ENCODE measurements around the gene PIM2.

The PIM2 gene

GRCh38 chrX:48904180-48904579, 14.6 kb downstream of the PIM2 start:
- Histone ChIP-seq H3K9ac (ENCODE audit: low read depth, low read length) (no peak overlapping the region), H3K36me3 (ENCODE audit: insufficient read depth, low read length) (peaks cover 16% of the 10 kb centered on the region), H3K9me3 (ENCODE audit: control insufficient read depth, insufficient read depth, low read length) (no peaks in the 10 kb centered on the region), H3K4me1 (ENCODE audit: insufficient read depth, low read length) (no peaks in the 10 kb centered on the region)

DNA sequence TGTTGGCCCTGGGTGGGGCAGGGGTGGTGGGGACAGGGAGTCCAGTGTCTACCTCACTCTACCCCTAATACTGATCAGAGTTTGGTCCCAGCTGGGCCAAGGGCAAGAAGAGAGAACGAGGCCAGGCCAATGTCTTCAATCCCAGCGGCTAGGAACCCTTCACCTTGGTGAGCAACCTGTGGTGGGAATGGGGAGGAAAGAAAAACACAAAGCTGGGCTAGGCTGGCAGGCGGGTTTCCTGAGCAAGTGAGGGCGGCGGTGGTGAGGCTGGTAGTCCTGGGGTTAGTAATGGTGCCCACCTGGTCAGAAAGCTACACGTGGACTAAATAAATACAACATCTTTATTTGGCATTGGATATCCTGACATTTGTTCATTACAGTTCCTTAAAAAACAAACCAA, 15.5 kb downstream of the PIM2 start:
- no peaks in the 10 kb centered on the region for H3K4me1 ChIP-seq (ENCODE audit: insufficient read depth, low read length)
- no peaks in the 10 kb centered on the region for H3K9me3 ChIP-seq (ENCODE audit: control insufficient read depth, insufficient read depth, low read length)
- H3K9ac ChIP-seq (ENCODE audit: low read depth, low read length) = no peak overlapping the region
- peaks cover 16% of the 10 kb centered on the region for H3K36me3 ChIP-seq (ENCODE audit: insufficient read depth, low read length)

GRCh38 chrX:48902776-48903175, 16.0 kb downstream of the PIM2 start:
- Histone ChIP-seq H3K4me1 (ENCODE audit: insufficient read depth, low read length) (no peaks in the 10 kb centered on the region), H3K9ac (ENCODE audit: low read depth, low read length) (no peak overlapping the region), H3K9me3 (ENCODE audit: control insufficient read depth, insufficient read depth, low read length) (no peaks in the 10 kb centered on the region), H3K36me3 (ENCODE audit: insufficient read depth, low read length) (peaks cover 16% of the 10 kb centered on the region)

DNA sequence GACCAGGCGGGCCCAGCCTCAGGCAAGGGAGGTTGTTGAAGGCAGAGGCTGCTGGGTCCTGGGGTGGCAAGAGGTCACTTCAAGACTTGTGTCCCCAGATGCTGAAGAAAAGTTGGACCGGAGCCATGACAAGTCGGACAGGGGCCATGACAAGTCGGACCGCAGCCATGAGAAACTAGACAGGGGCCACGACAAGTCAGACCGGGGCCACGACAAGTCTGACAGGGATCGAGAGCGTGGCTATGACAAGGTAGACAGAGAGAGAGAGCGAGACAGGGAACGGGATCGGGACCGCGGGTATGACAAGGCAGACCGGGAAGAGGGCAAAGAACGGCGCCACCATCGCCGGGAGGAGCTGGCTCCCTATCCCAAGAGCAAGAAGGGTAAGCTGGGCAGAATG, 16.7 kb downstream of the PIM2 start:
- Histone ChIP-seq H3K9me3 (ENCODE audit: control insufficient read depth, insufficient read depth, low read length) (no peaks in the 10 kb centered on the region), H3K9ac (ENCODE audit: low read depth, low read length) (no peak overlapping the region), H3K36me3 (ENCODE audit: insufficient read depth, low read length) (peaks cover 16% of the 10 kb centered on the region), H3K4me1 (ENCODE audit: insufficient read depth, low read length) (no peaks in the 10 kb centered on the region)

DNA sequence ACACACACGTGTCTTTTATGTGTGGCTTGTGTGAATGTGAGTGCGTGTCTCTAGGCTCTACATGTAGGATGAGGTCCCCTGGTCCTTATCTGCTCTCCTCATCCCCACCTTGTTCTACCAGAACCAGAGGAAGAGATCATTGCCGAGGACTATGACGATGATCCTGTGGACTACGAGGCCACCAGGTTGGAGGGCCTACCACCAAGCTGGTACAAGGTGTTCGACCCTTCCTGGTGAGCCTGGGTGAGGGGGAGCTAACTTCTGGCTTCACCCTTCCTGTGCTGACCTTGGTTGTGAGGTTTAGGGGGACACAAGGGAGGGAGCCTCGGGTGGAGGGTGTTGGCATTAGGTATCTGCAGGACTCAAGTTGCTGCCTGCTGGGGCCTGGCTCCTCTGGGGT, 17.8 kb downstream of the PIM2 start:
- H3K9ac ChIP-seq (ENCODE audit: low read depth, low read length) = no peak overlapping the region
- H3K36me3 ChIP-seq (ENCODE audit: insufficient read depth, low read length) = peaks cover 16% of the 10 kb centered on the region
- no peaks in the 10 kb centered on the region for H3K4me1 ChIP-seq (ENCODE audit: insufficient read depth, low read length)
- H3K9me3 ChIP-seq (ENCODE audit: control insufficient read depth, insufficient read depth, low read length) = no peaks in the 10 kb centered on the region

DNA sequence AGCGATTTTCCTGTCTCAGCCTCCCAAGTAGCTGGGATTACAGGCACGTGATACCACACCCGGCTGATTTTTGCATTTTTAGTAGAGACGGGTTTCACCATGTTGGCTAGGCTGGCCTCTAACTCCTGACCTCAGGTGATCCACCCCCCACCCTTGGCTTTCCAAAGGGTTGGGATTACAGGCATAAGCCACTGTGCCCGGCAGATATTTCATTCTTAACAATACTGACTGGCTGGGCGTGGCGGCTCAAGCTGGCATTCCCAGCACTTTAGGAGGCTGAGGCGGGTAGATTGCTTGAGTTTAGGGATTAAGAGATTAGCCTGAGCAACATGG, 19.8 kb downstream of the PIM2 start:
- Histone ChIP-seq H3K36me3 (ENCODE audit: insufficient read depth, low read length) (peaks cover 15% of the 10 kb centered on the region), H3K9me3 (ENCODE audit: control insufficient read depth, insufficient read depth, low read length) (no peaks in the 10 kb centered on the region), H3K4me1 (ENCODE audit: insufficient read depth, low read length) (no peaks in the 10 kb centered on the region), H3K9ac (ENCODE audit: low read depth, low read length) (no peak overlapping the region)

DNA sequence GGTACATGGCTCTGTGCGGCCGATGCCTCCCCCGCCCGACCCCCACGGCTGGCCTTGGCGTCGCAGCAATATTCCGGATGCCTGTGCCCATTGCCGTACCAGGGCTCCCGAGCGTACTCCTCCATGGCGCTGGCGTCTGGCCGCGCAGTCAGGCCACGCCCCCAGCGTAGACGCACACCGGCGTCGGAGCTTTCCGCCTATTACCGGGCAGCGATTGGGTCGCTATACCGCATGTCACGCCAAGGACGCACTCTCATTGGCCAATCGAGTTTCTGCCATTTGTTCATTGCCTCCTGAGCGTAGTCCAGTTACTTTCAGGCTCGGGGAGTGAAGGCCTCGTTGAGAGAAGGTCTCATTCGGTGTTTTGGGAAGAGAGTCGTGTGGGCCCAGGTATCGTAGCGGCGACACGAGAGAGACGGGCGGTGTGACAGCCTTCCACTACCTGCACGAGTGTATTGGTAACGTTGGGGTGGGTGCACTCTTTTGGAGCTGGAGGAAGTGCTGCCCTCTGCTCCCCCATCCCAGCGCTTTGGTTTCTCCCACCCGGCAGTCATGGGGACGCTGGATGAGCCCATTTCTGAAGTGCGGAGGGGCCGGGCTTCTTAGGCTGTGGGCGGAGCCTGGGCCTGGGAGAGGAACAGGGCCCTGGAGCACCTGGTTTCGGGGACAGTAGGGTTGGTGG, 21.1 kb downstream of the PIM2 start, which contains the start of the genes PQBP1 and TIMM17B:
Gene PQBP1, plus strand, starts transcription at position 306 of the 682 bp plus-strand sequence. CDS start 580 bp downstream, outside the sequence.
Gene TIMM17B, minus strand, starts transcription at position 144 of the 682 bp plus-strand sequence. Its CDS starts 19 bp downstream, at position 125.
- peaks cover 5% of the 10 kb centered on the region; the same call in 1 of the 2 replicates for H3K36me3 ChIP-seq (ENCODE audit: insufficient read depth, low read length)
- H3K4me1 ChIP-seq (ENCODE audit: insufficient read depth, low read length) = no peaks in the 10 kb centered on the region
- H3K9me3 ChIP-seq (ENCODE audit: control insufficient read depth, insufficient read depth, low read length) = no peaks in the 10 kb centered on the region
- H3K9ac ChIP-seq (ENCODE audit: low read depth, low read length) = peak within 1 kb of the TSS; percentile 90

DNA sequence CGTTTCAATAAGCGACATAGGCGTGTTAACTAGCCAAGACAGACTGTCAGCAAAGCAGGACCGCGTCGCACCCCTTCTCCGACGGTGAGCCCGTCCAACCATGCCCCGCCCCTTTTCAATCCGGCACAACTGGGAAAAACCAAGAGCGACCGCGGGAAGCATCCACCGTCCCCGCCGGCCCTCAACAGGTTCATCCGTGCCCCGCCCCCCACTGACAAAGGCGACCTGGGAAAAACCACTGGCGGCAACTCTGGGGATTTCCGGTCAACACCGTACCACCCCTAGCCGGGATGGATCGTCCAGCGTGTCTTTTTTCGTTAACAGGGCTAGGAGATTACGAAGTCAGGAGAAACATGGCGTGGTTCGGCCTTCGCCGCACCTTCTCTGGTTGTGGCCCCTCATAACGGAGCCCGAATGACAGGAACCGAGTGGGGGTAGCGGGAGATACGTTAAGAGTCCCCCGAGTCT, 21.6 kb downstream of the PIM2 start:
- Histone ChIP-seq H3K9me3 (ENCODE audit: control insufficient read depth, insufficient read depth, low read length) (no peaks in the 10 kb centered on the region), H3K4me1 (ENCODE audit: insufficient read depth, low read length) (no peaks in the 10 kb centered on the region), H3K36me3 (ENCODE audit: insufficient read depth, low read length) (peaks cover 5% of the 10 kb centered on the region; the same call in 1 of the 2 replicates), H3K9ac (ENCODE audit: low read depth, low read length) (peak overlapping the region; percentile 90)

DNA sequence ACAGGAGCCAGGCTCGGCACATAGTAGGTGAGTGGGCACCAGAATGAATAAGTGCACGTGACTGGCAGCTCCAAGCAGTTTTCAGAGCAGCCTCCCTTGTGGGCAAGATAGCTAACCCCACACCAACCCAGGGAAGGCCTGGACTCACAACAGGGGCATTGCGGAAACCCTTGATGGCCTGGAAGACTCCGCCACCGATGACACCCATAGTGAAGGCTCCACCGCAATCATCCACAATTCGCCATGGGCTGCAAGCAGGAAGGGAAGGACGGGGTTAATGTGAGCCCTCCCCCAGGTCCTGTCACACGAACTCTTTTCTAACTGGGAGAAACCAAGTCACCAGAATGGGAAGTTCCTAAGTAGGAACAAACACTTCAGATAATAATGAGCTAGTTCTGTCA, 22.2 kb downstream of the PIM2 start:
- peak overlapping the region; percentile 90; the same call in 1 of the 2 replicates for H3K9ac ChIP-seq (ENCODE audit: low read depth, low read length)
- no peaks in the 10 kb centered on the region for H3K4me1 ChIP-seq (ENCODE audit: insufficient read depth, low read length)
- no peaks in the 10 kb centered on the region for H3K9me3 ChIP-seq (ENCODE audit: control insufficient read depth, insufficient read depth, low read length)
- H3K36me3 ChIP-seq (ENCODE audit: insufficient read depth, low read length) = peaks cover 5% of the 10 kb centered on the region; the same call in 1 of the 2 replicates

GRCh38 chrX:48894891-48895290, 23.9 kb downstream of the PIM2 start:
- Histone ChIP-seq H3K4me1 (ENCODE audit: insufficient read depth, low read length) (0 out of 2 replicates have a peak, but pooled peaks cover 6% of the 10 kb centered on the region), H3K36me3 (ENCODE audit: insufficient read depth, low read length) (peaks cover 5% of the 10 kb centered on the region; the same call in 1 of the 2 replicates), H3K9me3 (ENCODE audit: control insufficient read depth, insufficient read depth, low read length) (no peaks in the 10 kb centered on the region), H3K9ac (ENCODE audit: low read depth, low read length) (no peak overlapping the region)

DNA sequence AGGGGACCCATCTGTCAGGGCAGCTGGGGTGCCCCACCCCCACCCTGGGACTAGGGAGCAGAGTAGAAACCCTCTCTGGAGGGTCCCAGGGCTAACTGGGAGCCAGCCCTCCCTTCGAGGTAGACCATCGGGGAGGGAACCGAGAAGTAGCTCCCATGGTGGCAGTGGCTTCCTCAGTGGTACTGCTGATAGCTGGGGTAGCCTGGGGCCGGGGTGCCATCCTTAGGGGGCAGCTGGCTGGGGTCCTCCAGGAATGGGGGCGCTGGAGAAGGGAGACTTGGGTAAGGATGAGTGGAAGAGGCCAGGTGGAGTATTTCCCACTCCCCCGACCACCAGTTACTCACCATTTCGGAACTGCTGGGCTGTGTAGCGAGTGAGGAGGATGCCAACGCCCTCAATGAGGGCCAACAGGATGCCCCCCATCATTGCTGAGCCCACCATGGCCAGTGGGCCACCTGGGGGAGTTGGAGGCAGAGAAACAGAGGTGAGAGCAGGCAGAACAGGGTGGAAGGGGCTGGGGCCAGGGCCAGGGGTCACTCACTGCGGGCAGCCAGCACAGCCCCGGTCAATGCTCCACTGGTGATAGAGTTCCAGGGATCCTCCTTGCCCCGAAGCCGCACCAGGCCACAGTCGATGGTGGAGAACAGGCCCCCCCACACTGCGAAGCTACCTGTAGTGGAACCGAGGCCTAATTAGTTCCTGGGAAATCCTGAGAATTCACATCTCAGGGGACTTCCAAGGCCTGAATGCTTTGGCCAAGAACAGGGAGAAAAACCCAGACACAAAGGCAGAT, 25.1 kb downstream of the PIM2 start:
- no peak overlapping the region for H3K9ac ChIP-seq (ENCODE audit: low read depth, low read length)
- H3K36me3 ChIP-seq (ENCODE audit: insufficient read depth, low read length) = no peaks in the 10 kb centered on the region; the same call in 1 of the 2 replicates
- H3K4me1 ChIP-seq (ENCODE audit: insufficient read depth, low read length) = peaks cover 11% of the 10 kb centered on the region; the same call in 1 of the 2 replicates
- no peaks in the 10 kb centered on the region for H3K9me3 ChIP-seq (ENCODE audit: control insufficient read depth, insufficient read depth, low read length)

- Histone ChIP-seq H3K9me3 (ENCODE audit: control insufficient read depth, insufficient read depth, low read length) (no peaks in the 10 kb centered on the region), H3K36me3 (ENCODE audit: insufficient read depth, low read length) (no peaks in the 10 kb centered on the region; the same call in 1 of the 2 replicates), H3K4me1 (ENCODE audit: insufficient read depth, low read length) (peaks cover 11% of the 10 kb centered on the region; the same call in 1 of the 2 replicates), H3K9ac (ENCODE audit: low read depth, low read length) (no peak overlapping the region)
These were observed 25.9 kb downstream of the PIM2 start for GRCh38 chrX:48892896-48893295.

GRCh38 chrX:48891402-48892288, 27.2 kb downstream of the PIM2 start:
- Histone ChIP-seq H3K9me3 (ENCODE audit: control insufficient read depth, insufficient read depth, low read length) (no peaks in the 10 kb centered on the region), H3K36me3 (ENCODE audit: insufficient read depth, low read length) (no peaks in the 10 kb centered on the region; the same call in 1 of the 2 replicates), H3K9ac (ENCODE audit: low read depth, low read length) (peak overlapping the region; percentile 51), H3K4me1 (ENCODE audit: insufficient read depth, low read length) (peaks cover 11% of the 10 kb centered on the region; the same call in 1 of the 2 replicates)

DNA sequence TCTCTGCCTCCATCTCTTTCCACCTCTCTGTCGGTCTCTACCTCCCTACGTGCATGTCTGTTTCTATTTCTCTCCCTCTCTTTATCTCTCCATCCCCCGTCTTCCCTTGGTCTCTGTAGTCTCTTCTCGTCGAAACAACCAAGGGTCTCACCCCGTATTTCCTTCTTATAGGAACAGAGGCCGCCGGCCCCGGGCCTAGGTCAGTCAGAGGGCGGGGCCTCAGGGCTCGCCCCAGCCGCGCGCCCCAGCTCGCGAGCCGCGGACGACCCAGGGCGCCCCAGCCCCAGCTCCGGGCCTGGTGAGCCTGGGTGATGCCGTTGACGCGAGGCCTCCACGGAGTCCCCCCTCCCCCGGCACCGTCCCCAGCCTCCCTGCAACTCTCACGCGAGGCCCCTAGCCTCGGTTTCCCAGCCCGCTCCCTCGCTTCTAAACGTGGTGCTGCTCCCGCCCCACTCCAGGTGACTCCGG, 27.9 kb downstream of the PIM2 start:
- Histone ChIP-seq H3K9ac (ENCODE audit: low read depth, low read length) (peak overlapping the region; percentile 51), H3K4me1 (ENCODE audit: insufficient read depth, low read length) (peaks cover 11% of the 10 kb centered on the region; the same call in 1 of the 2 replicates), H3K9me3 (ENCODE audit: control insufficient read depth, insufficient read depth, low read length) (no peaks in the 10 kb centered on the region), H3K36me3 (ENCODE audit: insufficient read depth, low read length) (no peaks in the 10 kb centered on the region; the same call in 1 of the 2 replicates)
